Esophagus squamous epithelium (tissue), 5 donors: ENCODE results near the gene MALSU1. TPM values are rescaled to one million over a fixed set of nuclear protein-coding genes. Genes with fewer than 3 reads are reported as not detected.

Source experiments
- DNase-seq: peaks from one replicate; lab custom pipeline; 2025; lab: John Stamatoyannopoulos, UW
- H3K27ac ChIP-seq, 4 donors: fragments of 200-600 bp; sonication (generic); one replicate each; pipeline ENCODE4 v1.5.1; 2016 to 2019; ENCODE audit warnings: mild to moderate bottlenecking in 1 of 4
- H3K27me3 ChIP-seq, 4 donors: fragments of 200-600 bp; sonication (generic); 1 replicate in 3 of 4; 2 replicates in 1 of 4; pipeline versions ENCODE4 v1.5.1 to v1.6.0; 2017 to 2021; ENCODE audit warnings: antibody characterized with exemption in 1 of 4
- H3K36me3 ChIP-seq, 3 donors: fragments of 200-600 bp; sonication (generic); one replicate each; pipeline ENCODE4 v1.5.1; 2016 to 2019
- H3K4me1 ChIP-seq, 3 donors: fragments of 200-600 bp; sonication (generic); one replicate each; pipeline ENCODE4 v1.5.1; 2017 to 2019
- H3K4me3 ChIP-seq, 4 donors: fragments of 200-600 bp; sonication (generic); 1 replicate in 3 of 4; 2 replicates in 1 of 4; pipeline ENCODE4 v1.5.1; 2016 to 2019; ENCODE audit warnings: mild to moderate bottlenecking in 2 of 4, moderate library complexity in 1 of 4
- H3K9me3 ChIP-seq, 3 donors: fragments of 200-600 bp; sonication (generic); one replicate each; pipeline ENCODE4 v1.5.1; 2016 to 2019
- CTCF ChIP-seq, 6 experiments: fragments of 450-650 bp in 4 of 6; fragments of 200-600 bp in 2 of 6; sonication (generic) in 2 of 6; IDR thresholded peaks; one replicate each; pipeline ENCODE4 v1.5.1; 2016 to 2019; ENCODE audit warnings: antibody characterized with exemption in 6 of 6, mild to moderate bottlenecking in 4 of 6, moderate library complexity in 4 of 6
- POLR2A ChIP-seq, 4 donors: fragments of 450-650 bp; IDR thresholded peaks; one replicate each; pipeline ENCODE4 v1.6.1; 2017; ENCODE audit warnings: antibody characterized with exemption in 4 of 4, mild to moderate bottlenecking in 4 of 4, moderate library complexity in 3 of 4
- WGBS, 2 donors: methylation state at CpG; one replicate each; pipeline ENCODE4 v1.1.5; 2018; 5-methylcytosine and 5-hydroxymethylcytosine counted together
- intact Hi-C: fragments of 100-400 bp; cut with DNase I; formaldehyde crosslinking; loops from one replicate; pipeline ENCODE4 v1.15.0; 2022
- total RNA-seq, 4 donors: library from RNA; depleted of rRNA; stranded (reverse); fragments of >200 nt; gene quantifications; one replicate each; pipeline ENCODE4 v1.1.0, GENCODE V29; 2016
- donor health status: DM: yes; HTN: yes; CAD: no.

Gene MALSU1
- total RNA-seq, 4 donors from 2014 or later, result 32.6 to 55.1 (median 49.3) TPM

- intact Hi-C loops, result no loop called here
- peaks cover 0 to 9% (median 8%) of the 10 kb centered on the region in 3 donors for H3K9me3 ChIP-seq
- no peak overlapping the region for H3K27ac ChIP-seq
- peaks cover 0 to 47% (median 20%) of the 10 kb centered on the region in 3 donors for H3K4me1 ChIP-seq
- no peak overlapping the region for H3K4me3 ChIP-seq
- TF ChIP-seq CTCF (IDR thresholded peaks at IDR 0.05), result no peak
- TF ChIP-seq POLR2A (IDR thresholded peaks at IDR 0.05), result no peak
- peaks cover 0 to 61% (median 1%) of the 10 kb centered on the region in 4 donors for H3K27me3 ChIP-seq
- no peaks in the 10 kb centered on the region for H3K36me3 ChIP-seq
- DNase-seq, result no peak
Measured at GRCh38 chr7:23337374-23337773, 38.2 kb downstream of the MALSU1 start.

- Histone ChIP-seq H3K27me3 (peaks cover 0 to 72% (median 3%) of the 10 kb centered on the region in 4 donors), H3K9me3 (peaks cover 0 to 9% (median 8%) of the 10 kb centered on the region in 3 donors), H3K4me3 (no peak overlapping the region), H3K36me3 (no peaks in the 10 kb centered on the region), H3K27ac (no peak overlapping the region), H3K4me1 (peaks cover 0 to 44% (median 17%) of the 10 kb centered on the region in 3 donors)
- intact Hi-C loops, result no loop called here
- TF ChIP-seq POLR2A (IDR thresholded peaks at IDR 0.05), result no peak
- TF ChIP-seq CTCF (IDR thresholded peaks at IDR 0.05), result no peak
- DNase-seq, result no peak
- WGBS, 2 donors, result 70 to 91% methylated on average over 2 of the region's 2 CpGs
Measured at GRCh38 chr7:23338439-23338838, 39.3 kb downstream of the MALSU1 start.

- Histone ChIP-seq H3K36me3 (no peaks in the 10 kb centered on the region), H3K4me1 (peaks cover 0 to 39% (median 16%) of the 10 kb centered on the region in 3 donors), H3K9me3 (peaks cover 0 to 9% (median 8%) of the 10 kb centered on the region in 3 donors), H3K4me3 (no peak overlapping the region), H3K27me3 (peaks cover 0 to 76% (median 3%) of the 10 kb centered on the region in 4 donors), H3K27ac (no peak overlapping the region)
- no peak for TF ChIP-seq POLR2A (IDR thresholded peaks at IDR 0.05)
- TF ChIP-seq CTCF (IDR thresholded peaks at IDR 0.05), result no peak
- WGBS, 2 donors, result 32 to 50% methylated on average over 2 of the region's 2 CpGs
- DNase-seq, result no peak
- intact Hi-C loops, result no loop called here
Measured at GRCh38 chr7:23338863-23339262, 39.7 kb downstream of the MALSU1 start.

GRCh38 chr7:23341846-23342598 is 42.9 kb downstream of the MALSU1 start:
- 61 to 67% methylated on average over 7 of the region's 7 CpGs for WGBS, 2 donors
- DNase-seq, result no peak
- no peak for TF ChIP-seq CTCF (IDR thresholded peaks at IDR 0.05)
- no peak for TF ChIP-seq POLR2A (IDR thresholded peaks at IDR 0.05)
- Histone ChIP-seq H3K4me3 (no peak overlapping the region), H3K4me1 (peaks cover 0 to 12% (median 0%) of the 10 kb centered on the region in 3 donors), H3K36me3 (peaks cover 0 to 8% (median 0%) of the 10 kb centered on the region in 3 donors), H3K27me3 (peaks cover 0 to 99% (median 3%) of the 10 kb centered on the region in 4 donors), H3K27ac (no peak overlapping the region), H3K9me3 (peaks cover 0 to 9% (median 8%) of the 10 kb centered on the region in 3 donors)
- intact Hi-C loops, result no loop called here

GRCh38 chr7:23343102-23343501 is 44.0 kb downstream of the MALSU1 start:
- no peak overlapping the region for H3K4me3 ChIP-seq
- H3K27ac ChIP-seq, result no peak overlapping the region
- peaks cover 0 to 23% (median 0%) of the 10 kb centered on the region in 3 donors for H3K4me1 ChIP-seq
- H3K27me3 ChIP-seq, result peaks cover 0 to 96% (median 2%) of the 10 kb centered on the region in 4 donors
- H3K9me3 ChIP-seq, result no peaks in the 10 kb centered on the region
- intact Hi-C loops, result no loop called here
- TF ChIP-seq POLR2A (IDR thresholded peaks at IDR 0.05) (no peak), CTCF (IDR thresholded peaks at IDR 0.05) (no peak)
- peaks cover 0 to 8% (median 0%) of the 10 kb centered on the region in 3 donors for H3K36me3 ChIP-seq
- DNase-seq, result no peak
